ENCODE data around the gene PXN.

The PXN gene

DNA sequence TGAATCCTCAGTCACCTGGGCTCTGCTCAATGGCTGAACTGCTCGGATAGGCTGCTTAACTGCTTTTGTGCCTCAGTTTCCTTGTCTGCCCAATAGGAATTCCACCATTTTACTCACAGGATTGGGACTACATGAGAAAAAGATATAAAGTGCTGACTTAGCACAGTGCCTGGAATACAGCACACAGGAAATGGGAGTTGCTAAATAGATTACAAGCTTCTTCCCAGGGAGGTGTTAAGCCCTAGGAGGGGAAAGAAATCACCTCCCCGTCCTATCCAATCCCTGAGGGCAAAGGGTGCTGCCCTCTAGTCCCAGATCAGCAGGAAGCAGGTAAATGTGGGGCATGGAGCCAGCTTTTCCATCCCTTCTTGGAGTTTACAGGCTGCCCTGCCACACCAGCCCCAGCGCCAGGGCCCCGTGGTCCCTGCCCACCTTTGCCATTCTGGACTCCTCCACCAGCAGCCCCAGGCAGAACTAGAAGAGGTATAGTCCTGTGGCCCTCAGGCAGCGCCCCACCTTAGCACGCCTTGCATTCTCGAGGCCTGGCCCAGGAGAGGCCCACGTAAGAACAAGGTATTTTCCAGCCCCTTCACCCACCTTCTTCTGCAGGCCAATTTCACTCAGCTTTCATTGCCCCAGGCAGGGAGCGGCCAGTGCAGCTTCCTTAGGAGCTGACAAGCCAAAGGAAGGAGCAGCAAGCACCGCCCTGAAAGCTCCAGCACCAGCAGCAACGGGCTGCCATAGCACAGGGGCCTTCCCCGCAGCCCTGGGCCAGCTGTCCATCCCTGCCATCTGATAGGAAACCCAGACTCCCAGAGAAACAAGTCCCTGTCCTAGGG, 35.8 kb downstream of the PXN start:
- no peaks in the 10 kb centered on the region for H3K9me3 ChIP-seq
- peaks cover 0 to 11% (median 0%) of the 10 kb centered on the region in 3 donors for H3K36me3 ChIP-seq
- H3K27ac ChIP-seq: peak overlapping the region; percentile 74 to 90
- DNase-seq: no peak
- intact Hi-C loops (cut with DNase I; ENCODE audit: low total_unique reads): loop anchor here (2.0 kb wide), 1 partner anchor 35 kb away; the partner anchor contains the start of gene PXN
- TF ChIP-seq, protein P1, sequence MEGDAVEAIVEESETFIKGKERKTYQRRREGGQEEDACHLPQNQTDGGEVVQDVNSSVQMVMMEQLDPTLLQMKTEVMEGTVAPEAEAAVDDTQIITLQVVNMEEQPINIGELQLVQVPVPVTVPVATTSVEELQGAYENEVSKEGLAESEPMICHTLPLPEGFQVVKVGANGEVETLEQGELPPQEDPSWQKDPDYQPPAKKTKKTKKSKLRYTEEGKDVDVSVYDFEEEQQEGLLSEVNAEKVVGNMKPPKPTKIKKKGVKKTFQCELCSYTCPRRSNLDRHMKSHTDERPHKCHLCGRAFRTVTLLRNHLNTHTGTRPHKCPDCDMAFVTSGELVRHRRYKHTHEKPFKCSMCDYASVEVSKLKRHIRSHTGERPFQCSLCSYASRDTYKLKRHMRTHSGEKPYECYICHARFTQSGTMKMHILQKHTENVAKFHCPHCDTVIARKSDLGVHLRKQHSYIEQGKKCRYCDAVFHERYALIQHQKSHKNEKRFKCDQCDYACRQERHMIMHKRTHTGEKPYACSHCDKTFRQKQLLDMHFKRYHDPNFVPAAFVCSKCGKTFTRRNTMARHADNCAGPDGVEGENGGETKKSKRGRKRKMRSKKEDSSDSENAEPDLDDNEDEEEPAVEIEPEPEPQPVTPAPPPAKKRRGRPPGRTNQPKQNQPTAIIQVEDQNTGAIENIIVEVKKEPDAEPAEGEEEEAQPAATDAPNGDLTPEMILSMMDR (IDR thresholded peaks at IDR 0.05): no peak
- H3K4me3 ChIP-seq: no peak overlapping the region
- H3K4me1 ChIP-seq: peaks cover 33 to 88% (median 75%) of the 10 kb centered on the region in 4 donors
- no peaks in the 10 kb centered on the region for H3K27me3 ChIP-seq

DNA sequence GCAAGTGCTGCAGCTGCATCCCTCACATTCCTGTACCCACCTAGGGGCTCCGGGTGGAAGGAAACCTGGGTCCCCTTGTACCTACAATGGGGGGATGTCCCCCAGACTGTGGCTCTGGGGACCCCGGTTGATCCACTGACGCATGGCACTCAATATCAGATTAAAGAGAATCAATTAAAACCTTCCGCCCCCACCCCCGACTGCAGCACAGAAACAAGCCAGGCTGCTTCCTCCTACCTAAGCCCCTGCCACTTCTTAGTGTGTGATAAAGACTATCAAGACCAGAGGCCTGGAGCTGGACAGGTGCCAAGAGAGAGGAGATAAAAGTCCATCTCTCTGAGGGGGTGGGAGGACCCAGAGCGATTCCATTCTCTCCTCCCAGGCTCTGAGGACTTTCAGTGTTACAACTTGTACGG, 36.5 kb downstream of the PXN start:
- intact Hi-C loops (cut with DNase I; ENCODE audit: low total_unique reads): loop anchor here (2.0 kb wide), 1 partner anchor 36 kb away; the partner anchor contains the start of gene PXN
- H3K4me3 ChIP-seq: no peak overlapping the region

DNA sequence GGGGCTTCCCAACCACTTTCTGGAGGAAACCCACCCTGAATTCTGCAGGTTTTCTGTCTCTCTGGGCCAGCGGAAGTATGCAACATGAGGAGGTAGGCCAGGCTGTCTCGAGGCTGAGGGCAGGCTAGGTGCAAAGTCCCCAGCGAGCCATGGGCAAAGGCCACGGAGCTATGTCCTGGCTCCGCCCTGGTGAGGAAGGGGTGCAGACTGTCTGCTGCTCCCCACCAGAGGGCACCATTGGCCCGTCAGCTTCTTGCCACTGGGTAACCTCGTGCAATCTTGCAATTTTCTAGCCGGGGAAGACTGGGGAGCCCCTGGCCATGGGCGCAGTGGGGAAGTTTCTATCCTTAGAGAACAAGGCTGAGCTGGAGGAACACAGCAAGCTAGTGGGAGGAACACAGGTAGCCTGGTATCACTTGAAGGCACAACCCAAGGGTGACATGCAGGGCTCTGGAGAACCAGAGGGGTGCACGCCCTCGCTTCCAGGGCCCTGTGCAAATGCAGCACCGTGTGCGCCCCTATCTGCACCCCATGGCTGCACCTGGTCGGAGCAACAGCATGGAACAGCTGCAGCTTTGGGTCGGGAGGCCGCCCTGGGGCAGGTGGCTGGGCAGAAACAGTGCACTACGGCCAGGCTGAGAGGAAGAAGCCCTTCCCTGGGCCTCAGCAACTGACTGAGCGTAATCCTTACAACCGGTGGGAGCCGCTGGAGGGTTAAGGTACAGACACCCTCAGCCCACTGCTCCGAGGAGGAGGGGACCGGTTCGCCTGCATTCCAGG, 37.0 kb downstream of the PXN start:
- intact Hi-C loops (cut with DNase I; ENCODE audit: low total_unique reads): loop anchor here (2.0 kb wide), 1 partner anchor 36 kb away; the partner anchor contains the start of gene PXN

More for the DNA sequence above, 36.5 kb downstream of the PXN start:
- TF ChIP-seq, protein P1 (IDR thresholded peaks at IDR 0.05): no peak
- no peak for DNase-seq
- Histone ChIP-seq H3K36me3 (peaks cover 0 to 12% (median 2%) of the 10 kb centered on the region in 3 donors), H3K4me1 (peaks cover 32 to 88% (median 74%) of the 10 kb centered on the region in 4 donors), H3K9me3 (no peaks in the 10 kb centered on the region), H3K27ac (peak overlapping the region; percentile 74 to 90), H3K27me3 (no peaks in the 10 kb centered on the region)

DNA sequence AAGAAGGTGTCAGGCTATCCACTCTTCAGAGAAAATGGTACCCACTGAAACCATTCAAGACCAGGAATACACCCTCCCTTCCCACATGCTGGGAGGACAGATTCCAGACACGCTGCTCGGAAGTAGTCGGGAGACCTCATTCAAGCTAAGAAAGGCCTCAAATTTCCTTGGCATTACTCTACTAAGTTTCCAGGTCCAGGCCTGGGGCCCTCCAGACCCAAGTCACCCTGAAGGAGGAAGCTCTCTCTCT, 37.6 kb downstream of the PXN start:
- Histone ChIP-seq H3K27ac (no peak overlapping the region), H3K9me3 (no peaks in the 10 kb centered on the region), H3K36me3 (peaks cover 10 to 23% (median 13%) of the 10 kb centered on the region in 3 donors), H3K27me3 (no peaks in the 10 kb centered on the region), H3K4me1 (peaks cover 27 to 78% (median 68%) of the 10 kb centered on the region in 4 donors), H3K4me3 (no peak overlapping the region)
- no peak for DNase-seq
- TF ChIP-seq, protein P1 (IDR thresholded peaks at IDR 0.05): no peak
- intact Hi-C loops (cut with DNase I; ENCODE audit: low total_unique reads): loop anchor here (2.0 kb wide), 1 partner anchor 37 kb away; the partner anchor contains the start of gene PXN

More for the DNA sequence above, 37.0 kb downstream of the PXN start:
- Histone ChIP-seq H3K36me3 (peaks cover 5 to 18% (median 8%) of the 10 kb centered on the region in 3 donors), H3K27me3 (no peaks in the 10 kb centered on the region), H3K4me3 (no peak overlapping the region), H3K9me3 (no peaks in the 10 kb centered on the region), H3K27ac (peak overlapping the region in 1 of 2 donors; percentile 90), H3K4me1 (peaks cover 27 to 83% (median 70%) of the 10 kb centered on the region in 4 donors)
- peak; percentile 77 to 90 for DNase-seq
- TF ChIP-seq, protein P1 (IDR thresholded peaks at IDR 0.05): peak; percentile 93 to 96

DNA sequence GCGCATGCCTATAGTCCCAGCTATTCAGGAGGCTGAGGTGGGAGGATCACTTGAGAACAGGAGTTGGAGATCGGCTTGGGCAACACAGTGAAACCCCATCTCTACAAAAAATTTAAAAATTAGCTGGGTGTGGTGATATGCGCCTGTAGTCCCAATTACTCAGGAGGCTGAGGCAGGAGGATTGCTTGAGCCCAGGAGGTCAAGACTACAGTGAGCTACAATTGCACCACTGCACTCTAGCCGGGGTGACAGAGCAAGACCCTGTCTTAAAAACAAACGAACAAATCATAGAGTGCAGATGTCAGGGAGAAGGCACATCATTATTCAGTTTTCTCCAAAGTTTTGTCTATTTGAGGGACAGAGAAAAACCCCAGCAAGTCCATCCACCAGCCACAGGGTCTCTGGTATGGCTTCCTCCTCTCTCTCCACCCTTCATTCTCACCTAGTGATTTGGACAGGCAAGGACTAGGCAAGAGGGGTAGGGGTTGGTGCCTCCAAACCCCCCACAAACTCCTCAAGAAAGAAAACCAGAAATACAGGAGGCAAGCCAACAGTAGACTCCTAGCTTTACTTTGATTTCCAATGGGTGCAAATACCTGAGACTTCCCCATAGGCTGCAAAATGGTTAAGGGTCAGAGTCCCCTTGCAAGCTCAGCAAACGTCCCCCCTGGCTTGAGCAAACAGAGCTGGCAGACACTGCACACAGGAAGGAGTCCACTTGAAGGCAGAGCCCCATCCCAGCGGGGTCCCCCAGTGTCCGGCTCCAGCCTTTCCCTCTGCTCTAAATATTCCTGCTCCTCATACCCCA, 38.1 kb downstream of the PXN start:
- H3K27ac ChIP-seq: no peak overlapping the region
- H3K4me3 ChIP-seq: no peak overlapping the region

More for the DNA sequence above, 38.1 kb downstream of the PXN start:
- Histone ChIP-seq H3K36me3 (peaks cover 15 to 29% (median 18%) of the 10 kb centered on the region in 3 donors), H3K27me3 (no peaks in the 10 kb centered on the region), H3K9me3 (no peaks in the 10 kb centered on the region), H3K4me1 (peaks cover 27 to 72% (median 63%) of the 10 kb centered on the region in 4 donors)
- DNase-seq: no peak
- intact Hi-C loops (cut with DNase I; ENCODE audit: low total_unique reads): loop anchor here (2.0 kb wide), 1 partner anchor 37 kb away; the partner anchor contains the start of gene PXN
- TF ChIP-seq, protein P1 (IDR thresholded peaks at IDR 0.05): no peak

Measured in tibial artery (tissue), 4 donors.